Neuron (in vitro differentiated cells): ENCODE data around the gene LTB4R.

ENCODE experiments used
- H2AFZ ChIP-seq: one replicate; pipeline ENCODE4 v1.6.1; 2013; ENCODE audit warnings: low read depth, mild to moderate bottlenecking, inconsistent platforms, low read length, moderate library complexity
- H3K27me3 ChIP-seq: one replicate; pipeline ENCODE4 v1.6.1; 2013; ENCODE audit warnings: low read length; ENCODE audit not compliant: insufficient read depth
- H3K36me3 ChIP-seq: one replicate; pipeline ENCODE4 v1.6.1; 2013; ENCODE audit warnings: low read length; ENCODE audit not compliant: insufficient read depth
- H3K4me1 ChIP-seq: one replicate; pipeline ENCODE4 v1.6.1; 2013; ENCODE audit warnings: low read length; ENCODE audit not compliant: insufficient read depth
- H3K4me3 ChIP-seq: 2 replicates; pipeline ENCODE4 v1.5.1; 2013; ENCODE audit warnings: mild to moderate bottlenecking, low read length, moderate library complexity
- H3K9me3 ChIP-seq: one replicate; pipeline ENCODE4 v1.6.1; 2013; ENCODE audit warnings: low read length

Gene LTB4R

GRCh38 chr14:24283796-24284460 is 27.4 kb upstream of the LTB4R start:
- H3K4me3 ChIP-seq, result no peak overlapping the region
- no peaks in the 10 kb centered on the region for H3K36me3 ChIP-seq
- H3K27me3 ChIP-seq, result no peaks in the 10 kb centered on the region
- H2AFZ ChIP-seq, result no peak overlapping the region
- no peaks in the 10 kb centered on the region for H3K9me3 ChIP-seq
- H3K4me1 ChIP-seq, result no peaks in the 10 kb centered on the region

GRCh38 chr14:24284501-24285035 is 26.7 kb upstream of the LTB4R start:
- H3K36me3 ChIP-seq, result peaks cover 3% of the 10 kb centered on the region
- no peak overlapping the region for H3K4me3 ChIP-seq
- no peaks in the 10 kb centered on the region for H3K9me3 ChIP-seq
- H2AFZ ChIP-seq, result no peak overlapping the region
- no peaks in the 10 kb centered on the region for H3K27me3 ChIP-seq
- no peaks in the 10 kb centered on the region for H3K4me1 ChIP-seq

- Histone ChIP-seq H3K4me1 (no peaks in the 10 kb centered on the region), H3K4me3 (no peak overlapping the region), H2AFZ (no peak overlapping the region), H3K27me3 (no peaks in the 10 kb centered on the region), H3K9me3 (no peaks in the 10 kb centered on the region), H3K36me3 (peaks cover 9% of the 10 kb centered on the region)
Observed at GRCh38 chr14:24285351-24285750, 26.0 kb upstream of the LTB4R start.

- Histone ChIP-seq H3K4me1 (no peaks in the 10 kb centered on the region), H3K27me3 (no peaks in the 10 kb centered on the region)
Observed at GRCh38 chr14:24286996-24287395, 24.3 kb upstream of the LTB4R start.

GRCh38 chr14:24289649-24290280 is 21.5 kb upstream of the LTB4R start:
- Histone ChIP-seq H3K4me1 (no peaks in the 10 kb centered on the region), H2AFZ (no peak overlapping the region), H3K27me3 (no peaks in the 10 kb centered on the region), H3K9me3 (no peaks in the 10 kb centered on the region), H3K4me3 (no peak overlapping the region), H3K36me3 (peaks cover 24% of the 10 kb centered on the region)

More at GRCh38 chr14:24286996-24287395, 24.3 kb upstream of the LTB4R start:
- Histone ChIP-seq H3K36me3 (peaks cover 16% of the 10 kb centered on the region), H3K4me3 (no peak overlapping the region), H3K9me3 (no peaks in the 10 kb centered on the region), H2AFZ (no peak overlapping the region)

- H3K4me3 ChIP-seq, result no peak overlapping the region
- H3K9me3 ChIP-seq, result no peaks in the 10 kb centered on the region
- peaks cover 27% of the 10 kb centered on the region for H3K36me3 ChIP-seq
- no peaks in the 10 kb centered on the region for H3K4me1 ChIP-seq
- H2AFZ ChIP-seq, result no peak overlapping the region
- no peaks in the 10 kb centered on the region for H3K27me3 ChIP-seq
Observed at GRCh38 chr14:24290746-24291145, 20.6 kb upstream of the LTB4R start.

- Histone ChIP-seq H3K4me3 (no peak overlapping the region), H3K9me3 (no peaks in the 10 kb centered on the region), H3K4me1 (no peaks in the 10 kb centered on the region), H3K36me3 (peaks cover 30% of the 10 kb centered on the region), H3K27me3 (no peaks in the 10 kb centered on the region), H2AFZ (no peak overlapping the region)
Observed at GRCh38 chr14:24291446-24292117, 19.7 kb upstream of the LTB4R start.

- H3K4me1 ChIP-seq, result no peaks in the 10 kb centered on the region
- no peaks in the 10 kb centered on the region for H3K27me3 ChIP-seq
- H2AFZ ChIP-seq, result no peak overlapping the region
- H3K9me3 ChIP-seq, result no peaks in the 10 kb centered on the region
- H3K36me3 ChIP-seq, result peaks cover 30% of the 10 kb centered on the region
- no peak overlapping the region for H3K4me3 ChIP-seq
Observed at GRCh38 chr14:24292118-24292807, 19.0 kb upstream of the LTB4R start.

GRCh38 chr14:24293525-24293924 is 17.8 kb upstream of the LTB4R start:
- no peaks in the 10 kb centered on the region for H3K4me1 ChIP-seq
- H3K9me3 ChIP-seq, result no peaks in the 10 kb centered on the region
- no peaks in the 10 kb centered on the region for H3K27me3 ChIP-seq
- H3K4me3 ChIP-seq, result no peak overlapping the region
- peaks cover 30% of the 10 kb centered on the region for H3K36me3 ChIP-seq
- H2AFZ ChIP-seq, result no peak overlapping the region

GRCh38 chr14:24296341-24297157 is 14.8 kb upstream of the LTB4R start:
- no peaks in the 10 kb centered on the region for H3K9me3 ChIP-seq
- no peaks in the 10 kb centered on the region for H3K27me3 ChIP-seq
- no peak overlapping the region for H2AFZ ChIP-seq
- H3K4me3 ChIP-seq, result no peak overlapping the region
- peaks cover 13% of the 10 kb centered on the region for H3K4me1 ChIP-seq
- peaks cover 18% of the 10 kb centered on the region for H3K36me3 ChIP-seq

- Histone ChIP-seq H2AFZ (no peak overlapping the region), H3K4me3 (no peak overlapping the region), H3K4me1 (peaks cover 13% of the 10 kb centered on the region), H3K36me3 (peaks cover 20% of the 10 kb centered on the region), H3K9me3 (no peaks in the 10 kb centered on the region), H3K27me3 (no peaks in the 10 kb centered on the region)
Observed at GRCh38 chr14:24297190-24297964, 13.9 kb upstream of the LTB4R start.

- peak overlapping the region; percentile 86 for H3K4me3 ChIP-seq
- H2AFZ ChIP-seq, result no peak overlapping the region
- H3K36me3 ChIP-seq, result peaks cover 30% of the 10 kb centered on the region
- peaks cover 13% of the 10 kb centered on the region for H3K4me1 ChIP-seq
- H3K27me3 ChIP-seq, result no peaks in the 10 kb centered on the region
- no peaks in the 10 kb centered on the region for H3K9me3 ChIP-seq
Observed at GRCh38 chr14:24298892-24299254, 12.4 kb upstream of the LTB4R start.
